AG04450 (cell line): ENCODE results near the gene AGO4. TPM values are rescaled to one million over a fixed set of nuclear protein-coding genes. Genes with fewer than 3 reads are reported as not detected.

ENCODE experiments used
- CTCF ChIA-PET: fragments of 300-600, 350-600 bp; formaldehyde crosslinking; extraction: SDS; loops from one replicate; lab custom pipeline; 2022; ENCODE audit warnings: antibody characterized with exemption, inconsistent platforms; lab: Charles Lee
- POLR2A ChIA-PET: fragments of 350-600 bp; formaldehyde crosslinking; extraction: SDS; loops from one replicate; lab custom pipeline; 2021; ENCODE audit warnings: antibody characterized with exemption, inconsistent platforms; lab: Yijun Ruan, JAX
- DNase-seq: peaks from one replicate; pipeline ENCODE4 v3.0.0-alpha.2; 2011; ENCODE audit warnings: low read depth, low spot score
- H3K27ac ChIP-seq: one replicate; pipeline ENCODE4 v1.5.1; 2012; ENCODE audit warnings: low read depth, low read length, control low read depth
- H3K27me3 ChIP-seq: one replicate; pipeline ENCODE4 v1.6.0; 2012; ENCODE audit warnings: low read length; ENCODE audit not compliant: control insufficient read depth, insufficient read depth
- H3K4me3 ChIP-seq: 2 replicates; pipeline ENCODE4 v1.5.1; 2011; ENCODE audit warnings: mild to moderate bottlenecking, low read depth, low read length, control low read depth
- H3K9me3 ChIP-seq: 2 replicates; pipeline ENCODE4 v1.5.1; 2012; ENCODE audit warnings: low read length; ENCODE audit not compliant: control insufficient read depth, insufficient read depth
- CTCF ChIP-seq: IDR thresholded peaks from 2 replicates; pipeline ENCODE4 v1.5.1; 2011; ENCODE audit warnings: low read depth, low read length, control low read depth, inconsistent platforms
- polyA plus RNA-seq: library from polyadenylated mRNA; depleted of rRNA; stranded (reverse); fragments of >200 nt; gene quantifications from 2 replicates; pipeline ENCODE4 v1.2.3, GENCODE V29; 2011

AGO4 gene
- polyA plus RNA-seq, 1 experiment = 9.1 TPM

- POLR2A ChIA-PET = no interaction called here
- Histone ChIP-seq H3K27me3 (no peaks in the 10 kb centered on the region), H3K9me3 (no peaks in the 10 kb centered on the region), H3K4me3 (no peak overlapping the region), H3K27ac (no peak overlapping the region)
- no peak for DNase-seq
- no peak for TF ChIP-seq CTCF
- CTCF ChIA-PET = interaction anchor here (1.5 to 2.8 kb wide), 2 partner anchors 10 to 11 kb away, joined by 6 to 10 read pairs; partner anchors contain the start of gene AGO1
Observed at GRCh38 chr1:35893051-35893879, 85.4 kb downstream of the AGO4 start.

- ChIA-PET CTCF (interaction anchor here (0.7 to 2.8 kb wide), 2 partner anchors 11 to 2000 kb away, joined by 5 to 10 read pairs; partner anchors contain the start of gene AGO1), POLR2A (interaction anchor here (0.7 kb wide), 1 partner anchor 10 kb away, joined by 7 read pairs; no protein-coding TSS in a partner anchor)
- no peaks in the 10 kb centered on the region for H3K9me3 ChIP-seq
- no peak overlapping the region for H3K27ac ChIP-seq
- TF ChIP-seq CTCF = no peak
- no peaks in the 10 kb centered on the region for H3K27me3 ChIP-seq
- DNase-seq = no peak
- H3K4me3 ChIP-seq = no peak overlapping the region
Observed at GRCh38 chr1:35894183-35894582, 86.4 kb downstream of the AGO4 start.

GRCh38 chr1:35894656-35895055 is 86.8 kb downstream of the AGO4 start:
- no peak overlapping the region for H3K27ac ChIP-seq
- ChIA-PET CTCF (interaction anchor here (0.7 to 2.8 kb wide), 2 partner anchors 12 to 2000 kb away, joined by 5 to 10 read pairs; partner anchors contain the start of gene AGO1), POLR2A (interaction anchor here (0.7 to 0.9 kb wide), 2 partner anchors 11 to 125 kb away, joined by 3 to 7 read pairs; partner anchors contain the start of gene CLSPN)
- no peak for TF ChIP-seq CTCF
- no peaks in the 10 kb centered on the region for H3K27me3 ChIP-seq
- no peak for DNase-seq
- no peaks in the 10 kb centered on the region for H3K9me3 ChIP-seq
- H3K4me3 ChIP-seq = no peak overlapping the region

- POLR2A ChIA-PET = no interaction called here
- CTCF ChIA-PET = no interaction called here
- H3K4me3 ChIP-seq = no peak overlapping the region
Observed at GRCh38 chr1:35899941-35900340, 92.1 kb downstream of the AGO4 start.

More at GRCh38 chr1:35899941-35900340, 92.1 kb downstream of the AGO4 start:
- Histone ChIP-seq H3K9me3 (no peaks in the 10 kb centered on the region), H3K27me3 (no peaks in the 10 kb centered on the region), H3K27ac (no peak overlapping the region)
- no peak for DNase-seq
- TF ChIP-seq CTCF = no peak
